Erythroblast (primary cell): ENCODE results near the gene TAB2.

Source experiments
- DNase-seq, 2 experiments: peaks; one replicate each; lab custom pipeline; 2025; lab: John Stamatoyannopoulos, UW
- GATA1 ChIP-seq: IDR thresholded peaks from 2 replicates; pipeline ENCODE4 v1.6.1; 2011; ENCODE audit warnings: low read depth, mild to moderate bottlenecking, control low read depth, low read length, moderate library complexity
- POLR2A ChIP-seq: IDR thresholded peaks from 2 replicates; pipeline ENCODE4 v1.6.1; 2011; ENCODE audit warnings: mild to moderate bottlenecking, low read length

The TAB2 gene, protein sequence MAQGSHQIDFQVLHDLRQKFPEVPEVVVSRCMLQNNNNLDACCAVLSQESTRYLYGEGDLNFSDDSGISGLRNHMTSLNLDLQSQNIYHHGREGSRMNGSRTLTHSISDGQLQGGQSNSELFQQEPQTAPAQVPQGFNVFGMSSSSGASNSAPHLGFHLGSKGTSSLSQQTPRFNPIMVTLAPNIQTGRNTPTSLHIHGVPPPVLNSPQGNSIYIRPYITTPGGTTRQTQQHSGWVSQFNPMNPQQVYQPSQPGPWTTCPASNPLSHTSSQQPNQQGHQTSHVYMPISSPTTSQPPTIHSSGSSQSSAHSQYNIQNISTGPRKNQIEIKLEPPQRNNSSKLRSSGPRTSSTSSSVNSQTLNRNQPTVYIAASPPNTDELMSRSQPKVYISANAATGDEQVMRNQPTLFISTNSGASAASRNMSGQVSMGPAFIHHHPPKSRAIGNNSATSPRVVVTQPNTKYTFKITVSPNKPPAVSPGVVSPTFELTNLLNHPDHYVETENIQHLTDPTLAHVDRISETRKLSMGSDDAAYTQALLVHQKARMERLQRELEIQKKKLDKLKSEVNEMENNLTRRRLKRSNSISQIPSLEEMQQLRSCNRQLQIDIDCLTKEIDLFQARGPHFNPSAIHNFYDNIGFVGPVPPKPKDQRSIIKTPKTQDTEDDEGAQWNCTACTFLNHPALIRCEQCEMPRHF

DNA sequence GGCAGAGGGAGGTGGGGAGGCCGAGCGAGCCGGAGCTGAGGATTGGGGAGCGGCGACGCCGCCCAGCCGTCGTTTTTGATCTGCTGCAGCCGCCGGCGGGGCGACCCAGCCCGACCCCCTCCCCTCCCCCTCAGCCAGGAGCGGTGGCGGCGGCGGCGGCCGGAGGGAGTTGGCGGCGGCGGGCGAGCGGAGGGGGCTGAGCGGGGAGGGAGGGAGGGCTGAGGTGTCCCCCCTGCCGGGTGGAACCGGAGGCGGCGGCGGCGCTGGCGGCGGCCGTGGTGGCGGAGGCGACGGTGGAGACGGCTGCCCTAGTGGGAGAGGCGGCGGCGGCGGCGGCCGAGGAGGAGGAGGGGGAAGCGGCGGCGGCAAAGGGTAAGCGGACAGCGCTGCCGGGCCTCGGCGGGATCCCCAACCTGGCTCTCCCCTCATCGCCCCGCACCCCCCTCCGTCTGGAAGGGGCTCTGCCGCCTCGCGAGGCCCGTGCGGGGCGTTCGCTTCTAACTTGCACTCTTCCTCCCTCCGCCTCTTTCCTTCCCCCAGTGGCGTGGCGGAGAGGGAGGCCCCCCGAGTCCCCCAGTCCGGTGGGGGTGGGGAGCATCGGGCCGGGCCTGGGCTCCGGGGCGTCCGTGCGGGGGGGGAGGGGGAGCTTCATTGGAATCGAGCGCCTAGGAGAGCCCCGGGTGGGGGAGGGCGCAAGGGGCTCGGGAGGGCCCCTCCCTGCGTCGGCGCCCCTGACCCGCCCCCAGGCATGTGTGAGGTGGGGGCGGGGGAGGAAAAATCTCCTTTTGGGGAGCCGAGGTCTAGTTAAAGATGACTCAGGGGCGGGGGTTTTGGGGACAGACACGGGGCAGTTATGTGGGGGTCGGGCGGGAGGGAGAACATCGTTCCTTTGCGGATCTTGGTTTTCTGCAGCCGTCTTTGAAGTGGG is at the start of gene TAB2:
Gene TAB2 (plus strand): TSS at position 69 of the 928 bp plus-strand sequence. CDS start 52,286 bp downstream, outside the sequence.
- peak; percentile 80 to 84 for DNase-seq
- TF ChIP-seq GATA1 = no peak
- TF ChIP-seq POLR2A = no peak

DNA sequence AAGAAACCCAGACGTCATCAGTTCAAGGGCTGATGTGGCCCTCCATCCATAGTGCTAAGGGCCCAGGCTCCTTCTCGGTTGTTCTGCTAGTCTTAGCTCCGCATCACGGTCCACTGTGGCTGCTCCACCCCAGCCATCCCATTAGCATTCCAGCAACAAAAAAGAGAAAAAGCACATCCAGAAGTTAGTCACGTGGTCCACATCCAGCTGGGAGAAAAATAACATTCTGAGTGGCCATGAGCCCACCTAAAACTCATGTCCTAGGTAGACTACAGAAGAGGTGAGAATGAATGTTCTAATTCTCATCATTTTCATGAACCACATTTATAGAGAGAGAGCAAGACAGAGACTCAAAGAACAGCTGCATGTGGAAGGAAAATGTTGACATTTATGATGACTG is 49.4 kb upstream of the TAB2 start:
- no peak for DNase-seq
- TF ChIP-seq GATA1 (no peak), POLR2A (no peak)

DNA sequence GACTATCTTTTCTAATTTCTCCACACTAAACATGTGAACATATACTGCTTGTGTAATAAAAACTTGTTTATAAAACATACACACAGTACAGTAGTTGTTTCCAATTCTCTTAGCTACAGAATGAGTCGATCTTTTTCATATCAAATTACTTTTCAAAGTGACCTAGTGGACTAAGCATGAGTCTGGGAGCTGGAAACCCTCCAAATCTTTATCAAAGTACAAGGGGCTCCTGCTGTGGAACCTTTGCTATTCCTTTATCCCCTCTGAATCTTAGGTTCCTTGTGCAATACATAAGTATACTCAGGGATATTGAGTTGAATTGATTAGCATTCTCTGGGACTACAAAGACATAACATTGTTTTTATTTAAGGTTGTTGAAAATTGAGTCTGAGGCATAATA is 48.7 kb upstream of the TAB2 start:
- no peak for DNase-seq
- TF ChIP-seq GATA1 = no peak
- TF ChIP-seq POLR2A = no peak

DNA sequence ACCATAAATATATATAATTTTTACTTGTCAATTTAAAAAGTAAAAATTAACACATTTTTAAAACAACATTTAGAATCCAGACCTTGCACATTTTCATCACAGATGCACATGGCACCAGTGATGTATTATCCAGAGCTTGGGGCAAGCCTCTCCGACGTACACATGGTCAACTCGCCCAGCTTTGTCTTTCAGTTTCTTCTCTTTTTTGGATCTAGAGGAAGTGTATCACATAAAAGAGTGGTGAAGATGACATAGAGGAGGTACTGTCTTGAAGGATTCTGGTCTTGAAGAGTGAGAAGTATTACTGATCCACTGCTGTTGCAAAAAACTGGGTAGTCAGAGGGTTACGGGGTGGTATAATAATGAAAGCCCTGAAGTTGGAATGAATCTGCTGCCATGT is 46.9 kb upstream of the TAB2 start:
- no peak for DNase-seq
- TF ChIP-seq GATA1 (no peak), POLR2A (no peak)

DNA sequence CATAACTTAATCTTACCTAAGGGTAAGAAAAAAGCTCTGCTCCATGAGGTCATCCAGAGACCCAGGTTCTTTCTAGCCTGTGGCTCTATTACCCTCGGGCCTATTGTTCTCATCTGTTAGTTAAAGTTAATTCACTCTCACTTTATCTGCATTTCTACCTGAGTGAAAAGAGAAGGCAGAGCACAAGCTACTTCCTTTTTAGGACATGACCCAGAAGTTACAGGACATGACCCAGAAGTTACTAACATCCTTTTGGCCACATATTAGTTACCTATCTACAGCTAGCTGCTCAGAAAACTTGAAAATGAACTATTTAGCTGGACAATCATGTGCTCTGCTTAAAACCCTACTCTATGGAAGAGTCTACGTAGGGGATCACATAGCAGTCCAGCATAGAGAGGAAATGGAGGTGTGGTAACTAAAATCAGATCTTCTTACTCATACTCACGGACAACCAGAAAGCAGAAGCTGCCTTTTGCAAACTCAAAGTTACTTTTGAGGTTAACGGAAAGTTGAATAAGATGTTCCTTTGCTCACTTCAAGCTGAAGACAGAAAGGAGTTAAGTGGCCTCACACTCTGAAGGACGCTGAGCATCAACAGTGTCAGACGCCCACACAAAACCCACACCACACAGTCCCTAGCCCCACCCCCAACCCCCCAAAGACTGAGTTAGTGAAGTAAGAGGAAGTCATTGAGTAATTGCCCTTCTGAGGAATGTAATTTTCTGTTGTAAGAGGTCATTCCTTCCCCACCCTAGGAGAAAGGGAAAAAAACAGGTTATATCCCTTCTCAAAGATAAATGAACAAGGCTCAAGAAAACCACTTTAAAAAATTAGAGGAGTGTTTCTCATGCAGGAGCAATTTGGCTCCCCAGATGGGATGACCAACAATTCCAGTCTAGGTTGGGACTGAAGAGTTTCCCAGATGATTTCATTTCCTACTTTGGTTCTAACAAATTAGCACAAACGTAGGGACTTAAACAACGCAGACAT is 45.9 kb upstream of the TAB2 start:
- TF ChIP-seq GATA1 = no peak
- no peak for DNase-seq

DNA sequence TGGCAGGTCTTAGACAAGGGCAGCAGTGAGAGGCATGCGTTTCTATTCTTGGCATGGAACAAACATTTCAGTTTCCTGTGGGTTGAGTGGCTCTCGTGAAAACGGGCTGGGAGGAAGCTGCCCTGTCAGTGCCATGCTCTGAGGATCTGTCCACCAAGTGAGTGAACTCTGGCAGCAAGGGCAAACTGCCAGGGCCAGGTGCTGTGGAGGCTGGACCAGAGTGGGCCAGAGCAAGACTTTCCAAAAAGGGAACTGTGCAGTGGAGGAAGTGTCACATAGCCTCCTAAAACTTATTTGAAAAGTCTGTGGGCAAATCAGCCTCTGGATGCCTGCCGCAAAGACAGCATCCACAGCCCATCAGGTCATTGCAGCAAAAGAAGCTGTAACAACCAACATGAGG is 44.2 kb upstream of the TAB2 start:
- TF ChIP-seq GATA1 (no peak), POLR2A (no peak)
- DNase-seq = no peak

DNA sequence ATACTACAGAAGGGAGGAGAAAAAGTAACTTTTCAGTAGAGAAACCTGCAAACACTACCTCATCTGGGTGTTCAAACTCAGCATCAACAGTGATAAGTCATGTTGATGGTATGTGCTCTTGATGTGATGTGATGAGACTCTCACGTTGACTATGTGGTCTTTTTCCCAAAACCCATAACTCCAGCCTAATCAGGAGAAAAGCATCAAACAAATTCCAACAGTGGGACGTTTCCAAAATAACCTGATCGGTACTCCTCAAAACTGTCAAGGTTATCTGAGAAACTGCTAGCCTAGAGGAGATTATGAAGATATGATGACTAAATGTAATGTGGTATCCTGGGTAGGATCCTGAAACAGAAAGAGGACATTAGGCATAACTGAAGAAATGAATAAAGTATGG is 41.9 kb upstream of the TAB2 start:
- no peak for TF ChIP-seq GATA1
- TF ChIP-seq POLR2A = no peak
- DNase-seq = no peak

DNA sequence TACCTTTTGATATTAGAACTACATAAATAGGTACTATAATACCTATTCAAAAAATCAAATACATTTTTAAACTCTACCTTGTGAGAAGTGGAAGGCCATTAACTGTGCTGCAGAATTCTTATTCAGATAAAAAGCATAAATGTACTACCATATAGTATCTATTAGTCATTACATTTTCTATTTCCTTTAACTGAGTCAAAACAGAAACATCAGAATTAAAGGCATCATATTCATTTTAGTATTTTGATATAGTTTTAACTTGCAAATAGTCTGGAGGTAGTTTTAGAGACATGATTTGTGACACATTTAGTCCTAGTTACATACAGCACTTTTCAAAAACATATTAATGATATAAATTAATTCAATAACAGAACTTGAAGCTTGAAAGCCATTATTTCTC is 39.9 kb upstream of the TAB2 start:
- DNase-seq = no peak
- TF ChIP-seq POLR2A (no peak), GATA1 (no peak)

DNA sequence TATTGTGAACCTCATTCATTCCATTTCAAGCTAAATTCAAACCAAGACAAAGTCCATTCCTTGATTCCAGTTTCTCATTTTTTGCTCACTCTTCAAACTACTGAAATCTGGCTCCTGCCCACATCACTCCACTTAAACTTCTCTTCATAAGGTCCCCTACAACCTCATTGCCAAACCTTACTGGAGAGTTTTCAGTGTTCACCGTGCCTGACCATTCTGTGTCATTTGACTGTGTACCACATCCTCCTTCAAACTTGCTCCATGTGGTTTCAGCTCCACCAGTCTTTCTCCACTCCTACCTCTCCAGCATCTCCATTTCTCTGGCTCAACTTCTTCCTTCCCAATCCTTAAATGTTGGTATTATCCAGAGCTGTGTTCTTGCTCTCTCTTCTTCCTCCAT is 38.5 kb upstream of the TAB2 start:
- no peak for DNase-seq
- TF ChIP-seq POLR2A (no peak), GATA1 (no peak)

DNA sequence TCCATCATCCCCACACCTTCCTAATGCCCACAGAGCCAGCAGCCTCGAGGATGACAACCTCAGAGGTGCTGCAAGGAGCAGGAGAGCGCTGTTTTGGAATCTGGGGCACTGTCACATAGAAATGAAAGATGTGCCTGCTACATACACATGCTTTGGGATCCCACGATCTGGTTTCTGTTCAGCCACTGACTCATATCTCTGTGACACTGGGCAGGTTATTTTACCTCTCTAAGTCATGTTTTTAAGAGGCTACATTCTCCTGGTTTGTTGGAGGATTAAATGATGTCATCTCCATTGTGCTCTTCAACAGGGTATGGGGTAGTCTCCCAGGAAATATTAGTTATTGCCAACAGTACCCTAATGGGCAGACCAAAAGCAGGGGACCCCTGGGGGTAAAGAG is 32.6 kb upstream of the TAB2 start:
- no peak for DNase-seq

DNA sequence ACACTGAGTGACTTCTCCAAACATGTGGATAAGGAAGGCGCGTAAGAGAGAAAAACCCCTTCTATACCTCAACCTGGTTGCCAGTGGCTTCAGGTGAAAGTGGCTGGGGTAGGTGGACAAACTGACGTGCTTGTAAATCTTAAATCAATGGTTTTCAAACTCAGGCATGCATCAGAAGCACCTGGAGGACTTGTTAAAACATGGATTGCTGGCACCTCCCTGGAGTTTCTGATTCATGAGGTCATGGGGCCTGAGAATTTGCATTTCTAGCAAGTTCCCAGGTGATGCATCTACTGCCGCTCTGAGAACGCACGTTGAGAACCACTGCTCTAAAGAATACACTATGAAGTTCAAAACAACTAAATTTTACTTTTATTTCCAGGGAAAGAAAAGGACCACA is 31.9 kb upstream of the TAB2 start:
- DNase-seq = no peak
- TF ChIP-seq POLR2A (no peak), GATA1 (no peak)

More for the DNA sequence above, 32.6 kb upstream of the TAB2 start:
- TF ChIP-seq GATA1 (no peak), POLR2A (no peak)

DNA sequence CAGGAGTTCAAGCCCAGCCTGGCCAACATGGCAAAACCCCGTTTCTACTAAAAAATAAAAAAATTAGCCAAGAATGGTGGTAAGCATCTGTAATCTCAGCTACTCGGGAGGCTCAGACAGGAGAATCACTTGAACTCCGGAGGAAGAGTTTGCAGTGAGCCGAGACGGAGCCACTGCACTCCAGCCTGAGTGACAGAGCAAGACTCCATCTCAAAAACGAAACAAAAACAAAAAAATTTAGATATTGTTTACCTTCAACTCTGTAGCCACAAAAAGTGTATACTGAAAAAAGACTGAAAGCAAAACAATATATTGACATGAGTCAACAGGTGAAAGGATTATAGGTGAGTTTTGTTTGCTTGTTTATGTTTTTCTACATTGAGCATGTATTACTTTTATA is 30.6 kb upstream of the TAB2 start:
- TF ChIP-seq GATA1 (no peak), POLR2A (no peak)
- DNase-seq = no peak

DNA sequence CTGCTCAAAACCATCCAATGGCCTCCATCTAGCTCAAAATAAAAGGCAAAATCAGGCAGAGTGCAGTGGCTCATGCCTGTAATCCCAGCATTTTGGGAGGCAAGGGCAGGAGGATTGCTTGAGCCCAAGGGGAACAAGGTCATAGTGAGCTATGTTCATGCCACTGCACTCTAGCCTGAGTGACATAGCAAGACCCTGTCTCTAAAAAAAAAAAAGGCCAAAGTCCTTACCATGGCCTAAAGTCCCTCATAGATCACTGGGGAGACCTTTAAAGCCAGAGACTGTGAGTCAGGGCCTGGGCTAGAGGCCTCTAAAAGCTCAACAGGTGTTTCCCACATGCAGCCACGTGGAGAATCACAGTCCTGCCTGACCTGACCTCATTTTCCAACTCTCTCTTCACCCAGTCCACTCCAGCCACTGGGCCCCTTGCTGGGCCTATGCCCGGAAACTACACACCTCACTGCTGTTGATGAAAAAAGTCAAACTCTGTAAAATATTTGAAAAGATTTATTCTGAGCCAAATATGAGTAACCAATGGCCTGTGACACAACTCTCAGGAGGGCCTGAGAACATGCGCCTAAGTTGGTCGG is 28.2 kb upstream of the TAB2 start:
- DNase-seq = no peak

More for the DNA sequence above, 28.2 kb upstream of the TAB2 start:
- TF ChIP-seq GATA1 (no peak), POLR2A (no peak)
